HG02588 (cell line): Measurements from ENCODE around the gene LY9.
"Not testable (repeated sequence)": the region's sequence is repeated elsewhere in the genome, so short reads cannot be mapped to it uniquely, and the experiment has no call there.

Source experiments
- ATAC-seq: cut with Tn5 transposase; IDR thresholded peaks from one replicate; pipeline ENCODE4 v1.9.1; 2021; ENCODE audit warnings: mild to moderate bottlenecking, moderate library complexity; ENCODE audit not compliant: unreplicated experiment

Gene LY9

GRCh38 chr1:160863774-160864131 lies 67.8 kb downstream of the LY9 start:
- ATAC-seq = no peak

- ATAC-seq = no peak
Measured at GRCh38 chr1:160864173-160864572, 68.2 kb downstream of the LY9 start.

- ATAC-seq = no peak
Measured at GRCh38 chr1:160865337-160865736, 69.4 kb downstream of the LY9 start.

GRCh38 chr1:160866001-160866694 lies 70.2 kb downstream of the LY9 start:
- no peak for ATAC-seq

- no peak for ATAC-seq
Measured at GRCh38 chr1:160866695-160867260, 70.8 kb downstream of the LY9 start.

- not testable (repeated sequence) for ATAC-seq
Measured at GRCh38 chr1:160867651-160868050, 71.7 kb downstream of the LY9 start.

- no peak for ATAC-seq
Measured at GRCh38 chr1:160868141-160868540, 72.2 kb downstream of the LY9 start.

- no peak for ATAC-seq
Measured at GRCh38 chr1:160874935-160875334, 79.0 kb downstream of the LY9 start.

- ATAC-seq = not testable (repeated sequence)
Measured at GRCh38 chr1:160875591-160875990, 79.6 kb downstream of the LY9 start.

GRCh38 chr1:160876311-160876710 lies 80.3 kb downstream of the LY9 start:
- no peak for ATAC-seq

- no peak for ATAC-seq
Measured at GRCh38 chr1:160877221-160877620, 81.2 kb downstream of the LY9 start.
